GM18526 (cell line): Measurements from ENCODE around the gene SRP14.

ENCODE experiments used
- POLR2A ChIP-seq: IDR thresholded peaks from 3 replicates; pipeline ENCODE4 v1.6.1; 2011; ENCODE audit not compliant: insufficient read length; ENCODE audit errors: extremely low read depth

The SRP14 gene

GRCh38 chr15:40055576-40056293, 16.8 kb upstream of the SRP14 start:
- no peak for TF ChIP-seq POLR2A

- TF ChIP-seq POLR2A, result no peak
Observed at GRCh38 chr15:40054855-40055575, 16.0 kb upstream of the SRP14 start.

GRCh38 chr15:40054605-40054854, 15.5 kb upstream of the SRP14 start:
- TF ChIP-seq POLR2A, result no peak

- TF ChIP-seq POLR2A, result no peak
Observed at GRCh38 chr15:40053831-40054604, 15.0 kb upstream of the SRP14 start.

- TF ChIP-seq POLR2A, result no peak
Observed at GRCh38 chr15:40053079-40053830, 14.3 kb upstream of the SRP14 start.

GRCh38 chr15:40052604-40053003, 13.6 kb upstream of the SRP14 start:
- no peak for TF ChIP-seq POLR2A

- no peak for TF ChIP-seq POLR2A
Observed at GRCh38 chr15:40051616-40052415, 12.8 kb upstream of the SRP14 start.

- no peak for TF ChIP-seq POLR2A
Observed at GRCh38 chr15:40050788-40051470, 11.9 kb upstream of the SRP14 start.

- no peak for TF ChIP-seq POLR2A
Observed at GRCh38 chr15:40048926-40049475, 10.0 kb upstream of the SRP14 start.

- TF ChIP-seq POLR2A, result no peak
Observed at GRCh38 chr15:40048211-40048792, 9.3 kb upstream of the SRP14 start.

GRCh38 chr15:40047415-40048210, 8.6 kb upstream of the SRP14 start:
- TF ChIP-seq POLR2A, result no peak

GRCh38 chr15:40046721-40047414, 7.9 kb upstream of the SRP14 start:
- no peak for TF ChIP-seq POLR2A

GRCh38 chr15:40045572-40046217, 6.7 kb upstream of the SRP14 start:
- TF ChIP-seq POLR2A, result no peak
